Ishikawa (cell line): ENCODE measurements around the gene BMPR1B.

ENCODE experiments used
- CEBPB ChIP-seq: IDR thresholded peaks from 2 replicates; pipeline ENCODE4 v1.6.1; 2012
- CREB1 ChIP-seq: IDR thresholded peaks from 2 replicates; pipeline ENCODE4 v1.6.1; 2012; ENCODE audit warnings: low read depth
- EGR1 ChIP-seq: IDR thresholded peaks from 2 replicates; pipeline ENCODE4 v1.6.1; 2012
- EP300 ChIP-seq: IDR thresholded peaks from 2 replicates; pipeline ENCODE4 v1.6.1; 2012; ENCODE audit warnings: borderline replicate concordance
- FOXM1 ChIP-seq: IDR thresholded peaks from 2 replicates; pipeline ENCODE4 v1.6.1; 2012; ENCODE audit warnings: low read depth, borderline replicate concordance
- MAX ChIP-seq: IDR thresholded peaks from 2 replicates; pipeline ENCODE4 v1.6.1; 2012
- NFIC ChIP-seq: IDR thresholded peaks from 2 replicates; pipeline ENCODE4 v1.6.1; 2012
- RAD21 ChIP-seq: IDR thresholded peaks from 2 replicates; pipeline ENCODE4 v1.6.1; 2012; ENCODE audit warnings: low read depth
- REST ChIP-seq: IDR thresholded peaks from 2 replicates; pipeline ENCODE4 v1.6.1; 2012; ENCODE audit warnings: low read depth, mild to moderate bottlenecking
- TAF1 ChIP-seq: IDR thresholded peaks from 2 replicates; pipeline ENCODE4 v1.6.1; 2012; ENCODE audit warnings: low read depth, mild to moderate bottlenecking
- TCF12 ChIP-seq: IDR thresholded peaks from 2 replicates; pipeline ENCODE4 v1.6.1; 2012; ENCODE audit warnings: low read depth
- TEAD4 ChIP-seq: IDR thresholded peaks from 2 replicates; pipeline ENCODE4 v1.6.1; 2012
- USF1 ChIP-seq: IDR thresholded peaks from 2 replicates; pipeline ENCODE4 v1.6.1; 2012
- ZBTB7A ChIP-seq: IDR thresholded peaks from 2 replicates; pipeline ENCODE4 v1.6.1; 2012; ENCODE audit warnings: low read depth

GRCh38 chr4:94911106-94911505, 153.4 kb downstream of the BMPR1B start:
- TF ChIP-seq REST (no peak), EP300 (no peak), NFIC (peak; percentile 18; the same call in 1 of the 2 replicates), MAX (no peak), RAD21 (no peak), TAF1 (no peak), TCF12 (no peak), USF1 (no peak), FOXM1 (no peak), EGR1 (no peak), TEAD4 (no peak), ZBTB7A (no peak), CEBPB (no peak), CREB1 (no peak)
